ENCODE results near the gene SAXO1. TPM values are rescaled to one million over a fixed set of nuclear protein-coding genes. Genes with fewer than 3 reads are reported as not detected.

The SAXO1 gene
- total RNA-seq: not detected

- Histone ChIP-seq H3K4me1 (no peaks in the 10 kb centered on the region), H3K4me3 (no peak within 1 kb of the TSS), H3K27me3 (no peaks in the 10 kb centered on the region), H3K36me3 (replicated peaks in 1 of 2; ENCODE audit: insufficient read depth in 1 of 2, low read depth in 2 of 2) (no peaks in the 10 kb centered on the region), H3K9me3 (no peaks in the 10 kb centered on the region), H3K27ac (no peak within 1 kb of the TSS)
- 60% methylated on average over 20 of the region's 20 CpGs; no CpG with 5 or more reads in 1 of the 2 donors for WGBS, 2 donors
- no peak for DNase-seq
- no peak for ATAC-seq
- TF ChIP-seq CTCF (IDR thresholded peaks at IDR 0.05): no peak
- TF ChIP-seq POLR2A (IDR thresholded peaks at IDR 0.05): no peak
- intact Hi-C loops (cut with DNase I): no loop called here
Observed at GRCh38 chr9:19033015-19033414, at the start of gene SAXO1. TSS of gene SAXO1 (minus strand) at chr9:19033209. CDS start at chr9:19032908, 301 bp downstream.

GRCh38 chr9:19074836-19075235 is 41.8 kb upstream of the SAXO1 start:
- no peaks in the 10 kb centered on the region for H3K27me3 ChIP-seq
- H3K9me3 ChIP-seq: no peaks in the 10 kb centered on the region
- intact Hi-C loops (cut with DNase I): no loop called here
- WGBS, 2 donors: 49 to 69% methylated on average over 1 of the region's 1 CpG
- H3K36me3 ChIP-seq (replicated peaks in 1 of 2; ENCODE audit: insufficient read depth in 1 of 2, low read depth in 2 of 2): peaks cover 0 to 7% of the 10 kb centered on the region in 2 donors
- H3K4me3 ChIP-seq: no peak overlapping the region
- no peak for DNase-seq
- no peaks in the 10 kb centered on the region for H3K4me1 ChIP-seq
- ATAC-seq: no peak
- no peak overlapping the region for H3K27ac ChIP-seq
- no peak for TF ChIP-seq CTCF (IDR thresholded peaks at IDR 0.05)
- TF ChIP-seq POLR2A (IDR thresholded peaks at IDR 0.05): no peak

GRCh38 chr9:19074229-19074628 is 41.2 kb upstream of the SAXO1 start:
- peaks cover 0 to 9% of the 10 kb centered on the region in 2 donors for H3K36me3 ChIP-seq (replicated peaks in 1 of 2; ENCODE audit: insufficient read depth in 1 of 2, low read depth in 2 of 2)

GRCh38 chr9:19057033-19057432 is 24.0 kb upstream of the SAXO1 start:
- ATAC-seq (no peak), DNase-seq (no peak)
- intact Hi-C loops (cut with DNase I): no loop called here
- Histone ChIP-seq H3K27ac (no peak overlapping the region), H3K4me3 (no peak overlapping the region), H3K9me3 (no peaks in the 10 kb centered on the region), H3K36me3 (replicated peaks in 1 of 2; ENCODE audit: insufficient read depth in 1 of 2, low read depth in 2 of 2) (peaks cover 3 to 5% of the 10 kb centered on the region in 2 donors), H3K27me3 (no peaks in the 10 kb centered on the region), H3K4me1 (peaks cover 5% of the 10 kb centered on the region)
- TF ChIP-seq CTCF (IDR thresholded peaks at IDR 0.05) (no peak), POLR2A (IDR thresholded peaks at IDR 0.05) (no peak)

More at GRCh38 chr9:19074229-19074628, 41.2 kb upstream of the SAXO1 start:
- H3K27ac ChIP-seq: no peak overlapping the region
- no peak for ATAC-seq
- TF ChIP-seq POLR2A (IDR thresholded peaks at IDR 0.05) (no peak), CTCF (IDR thresholded peaks at IDR 0.05) (no peak)
- WGBS, 2 donors: 95 to 97% methylated on average over 2 of the region's 2 CpGs
- H3K4me1 ChIP-seq: no peaks in the 10 kb centered on the region
- H3K9me3 ChIP-seq: no peaks in the 10 kb centered on the region
- intact Hi-C loops (cut with DNase I): no loop called here
- no peaks in the 10 kb centered on the region for H3K27me3 ChIP-seq
- DNase-seq: no peak
- H3K4me3 ChIP-seq: no peak overlapping the region

Data from body of pancreas (tissue), 4 donors.